ENCODE measurements around the gene CMBL.
"Not testable (repeated sequence)": the region's sequence is repeated elsewhere in the genome, so short reads cannot be mapped to it uniquely, and the experiment has no call there.

Gene CMBL

GRCh38 chr5:10307206-10308148 lies at the start of gene CMBL:
Gene CMBL, minus strand, starts transcription at chr5:10307902. Its CDS starts 17,140 bp downstream, at chr5:10290762.
- peak; percentile 65 for DNase-seq

GRCh38 chr5:10355071-10355889 lies 47.6 kb upstream of the CMBL start:
- peak; percentile 14 for DNase-seq

- peak; percentile 30 for DNase-seq
These were observed 46.6 kb upstream of the CMBL start for GRCh38 chr5:10354048-10354872.

- peak; percentile 94 for DNase-seq
These were observed 45.7 kb upstream of the CMBL start, which contains the start of gene MARCHF6 for GRCh38 chr5:10353241-10354047. Gene MARCHF6, plus strand, starts transcription at chr5:10353695. Its CDS starts 204 bp downstream, at chr5:10353899.

GRCh38 chr5:10352430-10353240 lies 44.9 kb upstream of the CMBL start:
- DNase-seq = peak; percentile 67

DNA sequence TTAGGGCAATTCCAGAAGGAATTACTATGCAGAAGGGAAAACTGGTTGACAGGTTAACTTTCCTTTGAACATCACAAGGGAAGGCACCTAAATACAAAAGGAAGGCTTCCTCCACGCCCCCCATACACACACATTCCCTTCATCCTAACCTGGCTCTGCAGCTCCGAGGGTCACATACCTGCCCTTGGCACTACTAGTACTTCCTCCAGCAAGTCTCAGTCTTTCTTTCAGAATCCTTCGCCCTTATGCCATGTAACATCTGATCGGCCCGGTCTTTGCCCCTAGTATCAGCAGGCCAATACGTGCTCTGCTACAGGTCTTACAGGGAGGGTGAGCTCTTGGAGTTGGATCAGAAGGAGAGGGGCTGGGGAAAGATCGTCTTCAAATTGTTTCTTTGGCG lies 44.2 kb upstream of the CMBL start:
- DNase-seq = no peak

GRCh38 chr5:10351199-10351905 lies 43.6 kb upstream of the CMBL start:
- DNase-seq = no peak

DNA sequence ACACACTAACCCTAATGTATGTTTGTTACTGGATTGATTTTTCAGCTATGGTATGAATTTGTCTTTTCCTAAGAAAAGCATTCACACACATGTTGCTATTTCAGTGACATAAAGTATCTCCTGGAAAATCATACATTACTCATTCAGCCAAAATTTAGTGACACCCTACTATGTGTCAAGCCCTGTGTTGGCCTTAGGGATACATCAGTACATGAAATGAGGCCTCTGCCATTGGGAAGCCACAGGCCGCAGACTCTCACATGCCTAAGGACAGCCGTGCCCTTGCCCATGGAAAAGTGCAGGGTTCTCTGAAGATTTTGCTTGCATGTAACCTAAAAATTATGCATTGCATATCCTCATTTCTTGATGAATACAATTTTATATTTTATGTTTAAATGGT lies 40.6 kb upstream of the CMBL start:
- no peak for DNase-seq

- not testable (repeated sequence) for DNase-seq
These were observed 36.9 kb upstream of the CMBL start for GRCh38 chr5:10344461-10345106.

- DNase-seq = no peak
These were observed 35.8 kb upstream of the CMBL start for GRCh38 chr5:10343486-10343885.

DNA sequence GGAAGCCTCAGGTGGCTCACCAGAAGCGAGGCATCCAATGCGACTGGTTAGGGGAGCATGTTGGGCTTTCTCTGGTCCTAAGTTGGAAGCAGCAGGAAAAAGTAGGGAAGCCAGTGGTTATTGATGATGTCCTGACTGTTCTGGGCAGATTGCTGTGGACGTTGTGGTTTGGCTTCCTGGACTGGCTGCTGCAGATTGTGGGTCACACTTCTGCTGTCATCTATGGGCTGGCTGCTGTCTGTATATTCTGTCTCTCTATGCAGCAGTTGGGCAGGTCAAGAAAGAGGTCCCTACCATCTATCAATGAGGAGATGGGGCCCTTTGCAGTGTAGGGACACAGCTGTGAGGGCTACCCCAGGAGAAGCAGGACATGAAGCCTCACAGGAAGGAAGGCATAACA lies 32.3 kb upstream of the CMBL start:
- DNase-seq = no peak

GRCh38 chr5:10339058-10339811 lies 31.5 kb upstream of the CMBL start:
- DNase-seq = no peak

DNA sequence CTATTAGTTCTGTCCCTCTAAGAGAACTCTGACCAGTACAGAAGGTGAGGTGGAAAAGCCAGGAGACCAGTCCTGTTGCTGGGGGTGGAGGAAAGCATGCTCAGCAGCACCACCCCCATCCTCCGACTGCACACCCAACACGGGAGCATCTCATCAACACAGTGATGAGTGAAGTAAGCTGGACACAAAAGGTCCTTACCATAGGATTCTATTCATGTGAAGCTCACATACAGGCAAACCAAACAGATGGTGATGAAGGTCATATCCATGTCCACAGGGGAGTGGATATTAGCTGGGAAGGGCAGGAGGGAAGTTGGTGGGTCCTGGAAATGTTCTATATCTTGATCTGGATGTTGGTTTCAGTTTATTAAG lies 31.0 kb upstream of the CMBL start:
- DNase-seq = no peak

GRCh38 chr5:10337986-10338385 lies 30.3 kb upstream of the CMBL start:
- DNase-seq = no peak

DNA sequence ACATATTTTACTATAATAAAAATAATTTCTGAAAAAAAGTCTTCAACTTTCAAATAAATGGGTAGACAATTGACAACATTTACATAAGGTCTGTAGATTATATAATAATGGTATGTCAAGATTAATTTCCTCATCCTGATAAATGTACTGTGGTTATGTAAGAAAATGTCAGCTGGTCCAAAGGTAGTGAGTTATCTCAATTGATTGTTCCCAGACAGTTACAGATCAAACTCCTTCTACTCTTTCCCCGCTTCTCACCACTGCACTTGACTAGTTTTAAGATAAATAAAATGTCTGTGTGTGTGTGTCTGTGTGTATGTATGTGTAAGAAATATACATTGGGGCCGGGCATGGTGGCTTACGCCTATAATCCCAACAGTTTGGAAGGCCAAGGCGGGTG lies 29.4 kb upstream of the CMBL start:
- no peak for DNase-seq

GRCh38 chr5:10335711-10336470 lies 28.2 kb upstream of the CMBL start:
- DNase-seq = no peak

GRCh38 chr5:10334831-10335230 lies 27.1 kb upstream of the CMBL start:
- no peak for DNase-seq
